HG03135 (cell line): ENCODE measurements around the gene ZNF235.
"Not testable (repeated sequence)": the region's sequence is repeated elsewhere in the genome, so short reads cannot be mapped to it uniquely, and the experiment has no call there.

Source experiments
- ATAC-seq: cut with Tn5 transposase; IDR thresholded peaks from one replicate; pipeline ENCODE4 v1.9.1; 2021; ENCODE audit warnings: mild to moderate bottlenecking, moderate library complexity; ENCODE audit not compliant: unreplicated experiment

Gene ZNF235

GRCh38 chr19:44304659-44305193, at the start of gene ZNF235:
ZNF235 (minus strand) TSS chr19:44305025; CDS start chr19:44303404, 1,621 bp downstream.
- ATAC-seq: peak; percentile 87

- no peak for ATAC-seq
These were observed 41.7 kb upstream of the ZNF235 start for GRCh38 chr19:44346556-44346955.

GRCh38 chr19:44345959-44346358, 41.1 kb upstream of the ZNF235 start:
- no peak for ATAC-seq

GRCh38 chr19:44344255-44344654, 39.4 kb upstream of the ZNF235 start:
- ATAC-seq: no peak

GRCh38 chr19:44341794-44342193, 37.0 kb upstream of the ZNF235 start:
- no peak for ATAC-seq

- not testable (repeated sequence) for ATAC-seq
These were observed 29.8 kb upstream of the ZNF235 start for GRCh38 chr19:44334639-44335038.

- ATAC-seq: no peak
These were observed 27.3 kb upstream of the ZNF235 start for GRCh38 chr19:44332145-44332544.

- no peak for ATAC-seq
These were observed 11.1 kb upstream of the ZNF235 start for GRCh38 chr19:44315883-44316282.

GRCh38 chr19:44313231-44313630, 8.4 kb upstream of the ZNF235 start:
- ATAC-seq: no peak

GRCh38 chr19:44308011-44308410, 3.2 kb upstream of the ZNF235 start:
- ATAC-seq: no peak

GRCh38 chr19:44306283-44306682, 1.5 kb upstream of the ZNF235 start:
- no peak for ATAC-seq

- no peak for ATAC-seq
These were observed 632 bp upstream of the ZNF235 start for GRCh38 chr19:44305457-44305856.

- ATAC-seq: no peak
These were observed 753 bp downstream of the ZNF235 start for GRCh38 chr19:44303976-44304568.

- ATAC-seq: no peak
These were observed 1.5 kb downstream of the ZNF235 start for GRCh38 chr19:44303320-44303719.

- ATAC-seq: no peak
These were observed 19.9 kb downstream of the ZNF235 start for GRCh38 chr19:44284968-44285367.

- no peak for ATAC-seq
These were observed 22.0 kb downstream of the ZNF235 start for GRCh38 chr19:44282846-44283245.

- ATAC-seq: no peak
These were observed 23.9 kb downstream of the ZNF235 start for GRCh38 chr19:44280916-44281315.

GRCh38 chr19:44278181-44278690, 26.6 kb downstream of the ZNF235 start:
- ATAC-seq: no peak

- no peak for ATAC-seq
These were observed 27.5 kb downstream of the ZNF235 start for GRCh38 chr19:44277331-44277730.

GRCh38 chr19:44260695-44261446, 44.0 kb downstream of the ZNF235 start:
- no peak for ATAC-seq

- no peak for ATAC-seq
These were observed 44.5 kb downstream of the ZNF235 start for GRCh38 chr19:44260343-44260681.

GRCh38 chr19:44258835-44259413, 45.9 kb downstream of the ZNF235 start:
- ATAC-seq: no peak
